GM12874 (cell line): ENCODE measurements around the gene USH1C.

Experiments used
- CTCF ChIP-seq: IDR thresholded peaks from 2 replicates; pipeline ENCODE4 v1.5.1; 2011; ENCODE audit warnings: low read depth, mild to moderate bottlenecking, control low read depth, low read length, moderate library complexity; ENCODE audit not compliant: insufficient read depth

USH1C gene

GRCh38 chr11:17508306-17508705 lies 35.9 kb downstream of the USH1C start:
- TF ChIP-seq CTCF = no peak

- no peak for TF ChIP-seq CTCF
Observed at GRCh38 chr11:17507773-17508172, 36.4 kb downstream of the USH1C start.

GRCh38 chr11:17506942-17507341 lies 37.3 kb downstream of the USH1C start:
- no peak; the same call in 1 of the 2 replicates for TF ChIP-seq CTCF

GRCh38 chr11:17506314-17506713 lies 37.9 kb downstream of the USH1C start:
- TF ChIP-seq CTCF = no peak

GRCh38 chr11:17505146-17505545 lies 39.1 kb downstream of the USH1C start:
- no peak for TF ChIP-seq CTCF

- TF ChIP-seq CTCF = peak; percentile 76
Observed at GRCh38 chr11:17504330-17505107, 39.7 kb downstream of the USH1C start.

GRCh38 chr11:17502630-17503029 lies 41.6 kb downstream of the USH1C start:
- no peak for TF ChIP-seq CTCF

GRCh38 chr11:17500673-17501072 lies 43.5 kb downstream of the USH1C start:
- TF ChIP-seq CTCF = no peak
